HG03066 (cell line): Measurements from ENCODE around the gene TLR3.
A peak's percentile ranks its signal among the peaks of the same experiment; 100 is the strongest.
"Not testable (repeated sequence)": the region's sequence is repeated elsewhere in the genome, so short reads cannot be mapped to it uniquely, and the experiment has no call there.

Experiments used
- ATAC-seq: cut with Tn5 transposase; IDR thresholded peaks from one replicate; pipeline ENCODE4 v1.9.1; 2021; ENCODE audit warnings: low read depth; ENCODE audit not compliant: unreplicated experiment

TLR3 gene

DNA sequence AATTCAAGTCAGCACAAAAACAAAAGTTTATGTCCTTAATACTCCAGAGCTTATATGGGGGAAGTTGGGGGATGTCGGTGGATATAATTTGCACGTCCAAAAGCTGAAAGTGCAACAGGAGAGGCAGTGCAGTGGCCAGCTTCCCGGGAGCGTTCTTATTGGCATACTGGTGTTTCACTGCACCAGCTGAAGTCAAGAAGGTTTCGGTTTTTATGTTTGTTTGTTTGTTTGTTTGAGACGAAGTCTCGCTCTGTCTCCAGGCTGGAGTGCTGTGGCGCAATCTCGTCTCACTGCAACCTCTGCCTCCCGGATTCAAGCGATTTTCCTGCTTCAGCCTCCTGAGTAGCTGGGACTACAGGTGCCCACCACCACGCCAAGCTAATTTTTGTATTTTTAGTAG, 28.6 kb upstream of the TLR3 start:
- ATAC-seq, result no peak

DNA sequence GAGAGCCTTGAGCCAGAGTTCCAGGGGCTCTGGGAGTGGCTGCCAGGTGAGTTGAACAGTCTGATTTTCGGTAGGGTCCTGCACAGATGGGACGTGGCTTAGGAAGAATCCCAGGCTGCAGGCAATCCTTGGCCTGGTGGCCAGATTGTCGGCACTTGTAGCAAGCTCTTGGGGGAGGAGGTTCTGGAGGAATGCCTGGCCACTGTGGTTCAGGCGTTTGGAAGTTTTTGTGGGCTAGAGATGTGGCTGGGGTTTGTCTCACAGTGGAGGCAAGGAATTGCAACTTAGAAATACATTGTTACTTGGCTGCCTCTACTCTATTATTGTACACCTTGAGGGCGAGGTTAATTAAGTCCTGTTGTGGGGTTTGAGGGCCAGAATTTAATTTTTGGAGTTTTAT, 21.5 kb upstream of the TLR3 start:
- not testable (repeated sequence) for ATAC-seq

DNA sequence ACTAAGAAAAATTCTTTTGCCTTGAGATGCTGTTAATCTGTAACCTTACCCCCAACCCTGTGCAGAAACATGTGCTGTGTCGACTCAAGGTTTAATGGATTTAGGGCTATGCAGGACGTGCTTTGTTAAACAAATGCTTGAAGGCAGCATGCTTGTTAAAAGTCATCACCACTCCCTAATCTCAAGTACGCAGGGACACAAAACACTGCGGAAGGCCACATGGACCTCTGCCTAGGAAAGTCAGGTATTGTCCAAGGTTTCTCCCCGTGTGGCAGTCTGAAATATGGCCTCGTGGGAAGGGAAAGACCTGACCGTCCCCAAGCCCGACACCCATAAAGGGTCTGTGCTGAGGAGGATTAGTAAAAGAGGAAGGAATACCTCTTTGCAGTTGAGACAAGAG, 18.8 kb upstream of the TLR3 start:
- ATAC-seq, result not testable (repeated sequence)

DNA sequence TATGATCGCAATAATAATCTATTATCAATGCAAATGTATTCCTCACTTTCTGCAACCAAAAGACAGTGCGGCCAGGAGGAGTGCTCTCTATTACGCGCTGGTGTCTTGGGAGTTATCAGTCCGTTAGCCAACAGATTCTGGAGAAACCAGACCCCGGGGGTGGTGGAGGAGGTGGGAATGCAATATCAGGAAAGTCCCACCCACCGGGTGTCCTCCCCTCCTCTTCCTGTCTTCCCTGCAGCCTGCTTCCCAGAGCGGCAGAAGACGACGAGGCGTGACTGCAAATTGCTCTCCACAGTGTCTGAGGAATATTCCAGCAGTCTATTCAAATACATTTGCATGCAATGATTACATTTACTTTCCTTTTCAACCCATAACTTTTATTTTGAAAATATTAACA, 17.9 kb upstream of the TLR3 start:
- no peak for ATAC-seq

DNA sequence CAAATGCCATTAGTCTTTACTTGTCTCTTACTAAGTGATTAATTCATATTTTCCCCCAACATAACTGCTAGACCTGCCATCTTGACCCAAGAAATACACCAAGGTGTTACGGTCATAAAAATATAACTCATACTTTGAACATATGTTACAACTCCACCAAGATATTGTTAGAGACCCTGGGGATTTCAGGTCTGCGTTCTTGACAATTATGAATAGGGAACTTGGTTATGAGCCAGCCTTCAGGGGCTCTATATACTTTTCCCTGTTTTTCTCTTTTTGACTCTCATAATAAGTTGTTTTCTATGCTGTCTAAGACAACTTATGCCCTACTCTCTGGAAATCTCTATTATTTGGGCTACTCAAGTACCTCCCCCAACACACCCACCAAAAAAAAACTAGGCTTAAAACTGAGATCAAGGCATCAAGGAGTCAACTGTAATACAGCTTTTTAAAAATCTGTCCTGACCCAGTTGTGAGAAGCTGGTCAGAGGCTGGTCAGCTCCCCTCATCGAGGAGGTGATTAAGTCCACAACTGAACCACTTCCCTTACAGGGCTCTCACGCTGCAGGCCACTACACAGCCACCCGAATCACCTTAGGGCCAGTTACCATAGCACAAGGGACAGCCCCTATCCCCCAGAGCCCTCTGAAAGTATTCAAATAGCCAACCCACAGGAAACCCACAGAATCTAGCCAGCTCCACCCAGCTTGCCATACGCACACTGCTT, 10.5 kb upstream of the TLR3 start:
- ATAC-seq, result peak; percentile 100

DNA sequence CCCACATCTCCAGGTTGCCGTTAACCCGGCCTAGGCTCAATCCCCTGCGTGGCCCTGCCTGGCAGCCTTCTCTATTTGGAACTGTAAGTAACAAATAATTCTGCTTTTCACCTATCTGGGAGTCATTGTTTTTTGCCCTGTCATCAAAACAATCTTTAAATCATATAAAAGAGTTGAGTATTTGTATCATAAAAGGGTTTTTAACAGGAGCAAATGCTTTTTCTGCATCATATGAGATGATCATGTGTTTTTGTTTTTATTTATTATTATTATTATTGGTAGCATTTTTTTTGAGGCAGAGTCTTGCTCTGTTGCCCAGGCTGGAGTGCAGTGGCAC, 10.0 kb upstream of the TLR3 start:
- no peak for ATAC-seq

DNA sequence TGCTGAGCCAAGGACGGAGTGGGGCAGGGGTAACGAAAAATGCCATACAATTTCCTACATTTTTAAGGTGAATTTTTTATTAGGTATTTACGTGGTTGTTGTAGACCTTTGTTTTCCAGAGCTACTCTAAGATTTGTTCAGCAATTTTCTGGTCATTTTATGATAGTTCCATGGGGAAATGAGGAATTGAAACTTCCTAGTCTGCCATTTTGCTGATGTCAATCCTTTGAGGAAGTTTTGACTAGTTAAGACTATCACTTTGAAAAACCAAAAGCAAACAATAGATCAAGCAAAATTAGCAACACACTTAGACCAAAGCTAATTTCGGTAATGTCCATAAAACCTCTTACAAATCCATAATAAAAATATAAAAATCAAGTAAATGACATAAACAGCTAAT, 7.0 kb upstream of the TLR3 start:
- ATAC-seq, result no peak

DNA sequence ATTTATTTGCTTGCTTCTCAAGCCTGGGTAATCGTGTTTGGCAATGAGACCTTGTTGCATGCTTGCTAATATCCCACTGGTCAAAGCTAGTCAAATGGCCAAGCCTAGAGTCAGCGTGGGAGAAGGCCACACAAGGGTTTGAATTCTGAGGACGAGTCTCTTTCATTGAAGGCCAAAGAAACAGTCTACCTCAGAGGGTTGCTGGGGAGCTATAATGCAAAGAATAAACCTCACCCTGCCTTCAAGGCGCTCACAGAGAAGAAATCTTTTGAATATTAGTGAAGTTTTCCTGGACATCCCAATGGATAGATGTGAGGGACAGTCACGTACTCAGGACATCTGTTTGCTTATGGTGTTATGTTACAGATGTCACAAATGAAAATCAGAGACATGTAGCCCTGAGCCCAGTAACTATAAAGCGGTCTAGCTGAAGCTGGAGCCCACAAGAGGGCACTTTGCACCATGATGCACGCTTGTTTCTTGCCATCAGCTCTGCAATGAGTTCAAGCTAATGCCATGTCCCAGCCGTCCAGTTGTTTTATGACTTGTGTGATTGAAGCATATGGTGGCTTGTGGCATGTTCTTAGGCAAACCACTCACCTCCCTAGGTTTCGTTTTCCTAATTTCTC, 1.1 kb upstream of the TLR3 start:
- ATAC-seq, result peak; percentile 93

DNA sequence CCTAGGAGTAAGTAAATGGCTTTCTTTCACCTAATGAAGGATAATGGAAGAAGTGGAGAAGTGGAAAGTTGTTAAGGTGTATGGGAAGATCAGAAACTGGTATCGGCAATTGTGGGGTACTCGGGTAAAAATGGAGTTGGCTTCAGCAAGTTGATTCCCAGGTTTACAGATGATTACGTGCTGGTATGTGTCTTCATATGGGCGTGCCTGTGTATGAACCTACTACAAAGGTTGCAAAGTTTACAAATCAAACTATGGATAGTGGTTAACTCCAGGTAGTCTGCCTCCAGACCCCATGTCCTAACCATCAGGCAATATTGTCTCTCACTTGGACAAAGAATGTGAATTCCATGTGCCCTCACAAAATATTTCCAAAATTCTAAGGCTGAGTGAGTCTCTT, 773 bp downstream of the TLR3 start:
- ATAC-seq, result no peak

DNA sequence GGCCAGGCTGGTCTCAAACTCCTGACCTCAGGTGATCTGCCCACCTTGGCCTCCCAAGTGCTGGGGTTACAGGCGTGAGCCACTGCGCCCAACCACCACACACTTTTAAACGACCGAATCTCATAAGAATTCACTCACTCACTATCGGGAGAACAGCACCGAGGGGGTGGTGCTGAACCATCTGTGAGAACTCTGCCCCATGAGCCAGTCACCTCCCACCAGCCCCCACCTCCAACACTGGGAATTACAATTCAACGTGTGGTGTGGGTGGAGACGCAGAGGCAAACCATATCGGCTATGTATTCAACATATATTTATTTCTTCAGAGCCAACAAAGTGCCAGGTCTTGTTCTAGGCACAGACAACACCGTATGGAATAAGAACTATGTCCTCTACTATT, 3.6 kb downstream of the TLR3 start:
- ATAC-seq, result no peak

DNA sequence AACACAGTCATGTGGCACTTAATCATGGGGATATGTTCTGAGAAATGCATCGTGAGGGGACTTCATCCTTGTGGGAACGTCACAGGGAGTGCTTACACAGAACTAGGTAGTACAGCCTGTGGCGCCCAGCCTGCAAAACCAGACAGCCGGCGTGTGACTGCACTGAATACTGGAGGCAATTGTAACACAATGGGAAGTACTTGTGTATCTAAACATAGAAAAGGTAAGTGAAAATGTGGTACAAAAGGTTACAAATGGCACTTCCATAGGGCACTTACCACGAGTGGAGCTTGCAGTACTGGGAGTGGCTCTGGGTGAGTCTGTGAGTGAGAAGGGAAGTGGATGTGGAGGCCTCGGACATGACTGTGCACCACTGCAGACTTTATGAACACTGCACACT, 5.2 kb downstream of the TLR3 start:
- ATAC-seq, result no peak

DNA sequence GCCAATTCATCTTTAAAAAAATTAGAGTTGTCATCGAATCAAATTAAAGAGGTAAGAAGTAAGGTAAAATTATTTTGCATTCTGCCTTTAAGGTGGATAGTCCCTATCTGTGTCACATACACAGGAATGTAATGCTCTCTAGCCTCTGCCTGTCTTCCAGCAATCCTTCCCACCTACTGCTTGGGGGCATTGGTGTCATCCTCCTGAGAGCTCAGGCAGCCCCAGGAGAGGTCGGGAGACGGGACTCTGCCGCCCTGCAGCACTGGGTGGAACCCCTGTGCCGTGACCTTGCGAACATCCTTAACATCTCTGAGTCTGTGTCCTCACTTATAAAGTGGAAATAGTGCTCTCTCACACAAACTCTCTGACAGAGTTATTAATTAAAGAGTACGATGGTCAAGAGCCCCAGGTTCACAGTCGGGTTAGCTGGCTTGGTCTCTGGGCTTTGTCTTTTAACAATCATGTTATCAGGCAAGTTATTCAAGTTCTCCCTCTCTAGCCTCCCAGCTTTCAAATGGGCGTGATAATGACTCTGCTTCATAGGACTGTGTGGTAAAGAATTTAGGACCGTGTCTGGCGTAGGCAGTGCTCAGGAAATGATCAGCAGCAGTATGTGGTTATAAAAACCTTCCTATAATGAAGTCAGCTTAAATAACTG, 10.2 kb downstream of the TLR3 start:
- no peak for ATAC-seq

DNA sequence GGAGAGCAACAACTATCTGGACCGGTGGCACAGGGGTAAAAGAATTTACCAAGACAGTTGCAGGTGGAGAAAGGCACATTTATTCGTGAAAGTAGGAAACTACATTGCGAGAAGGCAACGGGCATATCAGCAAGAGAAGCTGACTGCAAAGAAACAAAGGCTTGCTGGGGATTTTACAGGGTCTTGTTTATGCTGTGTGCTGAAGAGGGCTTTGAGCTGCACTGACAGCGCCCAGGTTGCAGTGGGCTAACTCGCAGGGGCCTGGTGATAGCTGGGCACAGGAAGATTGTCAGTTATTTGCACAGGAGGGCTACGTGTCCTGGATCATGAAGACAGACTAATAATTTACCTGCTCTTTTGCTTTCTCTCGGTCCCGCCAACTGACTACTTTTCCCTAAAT, 10.7 kb downstream of the TLR3 start:
- no peak for ATAC-seq

DNA sequence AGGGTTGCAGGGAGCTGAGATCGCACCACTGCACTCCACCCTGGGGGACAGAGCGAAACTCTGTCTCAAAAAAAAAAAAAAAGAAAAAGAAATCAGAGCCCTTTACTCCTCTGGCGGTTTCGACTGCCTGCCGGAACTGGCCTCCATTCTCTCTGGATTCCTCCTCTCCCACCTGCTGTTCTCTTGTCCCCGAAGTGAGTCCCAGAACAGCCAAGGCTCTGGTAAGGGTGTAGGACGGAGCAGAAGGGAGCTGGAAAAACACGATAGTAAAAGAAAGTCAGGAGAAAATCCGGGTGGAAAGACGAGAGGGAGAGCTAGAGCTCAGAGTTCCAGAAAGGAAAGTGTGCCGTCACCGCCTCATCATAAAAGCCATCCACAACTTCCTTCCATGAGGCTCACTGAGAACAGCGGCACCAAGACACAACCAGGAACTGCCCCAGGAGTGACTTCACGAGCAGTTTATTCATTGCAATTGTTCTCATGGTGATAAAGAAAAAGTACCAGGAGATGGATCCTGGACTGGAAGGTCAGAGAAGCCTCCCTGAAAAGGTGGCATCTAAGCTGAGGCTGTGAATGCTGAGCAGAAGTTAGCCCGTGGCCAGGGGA, 12.3 kb downstream of the TLR3 start:
- no peak for ATAC-seq

DNA sequence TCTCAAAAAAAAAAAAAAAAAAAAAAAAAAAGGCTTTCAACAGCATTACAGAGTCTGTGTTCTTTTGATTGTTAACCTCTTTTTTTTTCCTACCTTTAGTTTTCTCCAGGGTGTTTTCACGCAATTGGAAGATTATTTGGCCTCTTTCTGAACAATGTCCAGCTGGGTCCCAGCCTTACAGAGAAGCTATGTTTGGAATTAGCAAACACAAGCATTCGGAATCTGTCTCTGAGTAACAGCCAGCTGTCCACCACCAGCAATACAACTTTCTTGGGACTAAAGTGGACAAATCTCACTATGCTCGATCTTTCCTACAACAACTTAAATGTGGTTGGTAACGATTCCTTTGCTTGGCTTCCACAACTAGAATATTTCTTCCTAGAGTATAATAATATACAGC, 13.3 kb downstream of the TLR3 start:
- ATAC-seq, result no peak

DNA sequence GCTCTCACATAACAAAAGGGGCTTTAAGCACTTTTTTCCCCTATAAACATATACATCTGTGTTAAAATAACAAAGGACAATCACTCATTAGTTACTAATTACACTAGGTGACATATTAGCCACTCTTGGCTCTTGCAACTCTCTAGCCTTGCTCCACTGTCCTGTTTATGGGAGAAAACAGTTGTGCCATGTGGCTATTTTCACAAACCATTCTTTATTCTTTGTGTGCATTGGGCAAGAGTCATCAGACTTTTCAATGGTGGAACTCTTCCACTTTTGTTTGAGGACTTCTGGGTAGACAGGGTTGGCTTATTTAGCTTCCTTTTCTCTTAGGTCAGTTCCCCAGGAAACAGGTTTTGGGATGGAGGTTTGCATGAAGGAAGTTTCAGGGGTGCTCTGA, 19.6 kb downstream of the TLR3 start:
- ATAC-seq, result no peak

DNA sequence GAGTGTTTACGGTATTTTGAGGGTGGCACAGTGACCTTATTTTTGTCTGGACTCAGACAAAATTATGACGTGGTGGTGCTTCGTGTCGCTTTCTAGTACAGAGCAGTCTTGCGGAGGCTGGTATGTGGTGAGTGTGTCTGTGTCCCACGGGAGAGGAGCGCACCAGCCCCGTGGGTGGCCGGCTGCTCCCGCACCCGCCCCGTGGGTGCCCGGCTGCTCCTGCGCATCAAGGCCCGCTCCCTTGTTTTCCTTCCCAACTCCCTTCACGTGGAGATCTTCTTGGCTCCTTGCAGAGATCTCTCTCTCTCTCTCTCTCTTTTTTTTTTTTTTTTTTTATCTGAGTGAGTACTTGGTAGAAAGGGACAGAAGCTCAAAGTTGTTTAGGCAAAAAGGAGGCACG, 23.3 kb downstream of the TLR3 start:
- no peak for ATAC-seq

DNA sequence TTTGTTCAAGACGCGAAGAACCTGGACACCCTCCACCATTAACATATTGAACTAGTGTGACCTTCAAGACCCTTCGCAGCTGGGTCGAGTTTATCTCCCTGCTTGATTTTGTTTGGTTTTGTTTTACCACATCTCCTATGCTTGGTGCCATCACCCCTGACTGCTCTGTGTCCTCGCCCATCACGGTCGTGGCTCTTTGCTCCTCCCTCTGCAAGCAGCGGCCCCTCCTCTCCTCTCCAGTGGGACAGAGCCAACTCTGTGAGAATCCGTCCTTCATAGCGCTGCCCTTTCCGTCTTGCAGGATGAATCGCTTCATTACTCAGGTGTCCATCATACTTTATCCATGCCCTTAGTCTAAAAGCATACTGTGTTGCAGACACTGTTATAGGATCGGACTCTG, 26.4 kb downstream of the TLR3 start:
- no peak for ATAC-seq

DNA sequence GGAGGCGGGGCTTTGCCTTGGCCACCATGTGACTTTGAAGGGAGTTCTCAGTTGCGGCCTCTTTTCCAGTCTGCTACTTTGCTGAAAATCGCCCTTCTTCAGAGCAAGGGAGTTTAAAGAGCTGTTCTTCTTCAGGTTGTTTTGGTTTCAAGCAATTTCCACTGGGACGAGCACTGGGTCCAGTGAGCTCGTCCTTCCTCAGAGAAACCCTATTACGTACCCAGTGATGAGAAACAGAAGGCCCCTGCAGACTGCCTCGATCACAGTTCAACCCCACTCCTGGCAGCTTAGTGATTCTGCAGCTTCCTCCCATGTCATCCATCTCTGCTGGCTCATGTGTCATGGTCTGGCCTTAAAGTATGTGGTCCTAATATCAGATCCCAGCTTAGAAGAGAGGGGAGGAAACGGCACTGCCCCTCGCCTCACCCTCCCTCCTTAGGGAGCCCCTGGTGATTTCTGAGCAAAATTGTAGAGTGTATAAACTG, 27.8 kb downstream of the TLR3 start:
- no peak for ATAC-seq

DNA sequence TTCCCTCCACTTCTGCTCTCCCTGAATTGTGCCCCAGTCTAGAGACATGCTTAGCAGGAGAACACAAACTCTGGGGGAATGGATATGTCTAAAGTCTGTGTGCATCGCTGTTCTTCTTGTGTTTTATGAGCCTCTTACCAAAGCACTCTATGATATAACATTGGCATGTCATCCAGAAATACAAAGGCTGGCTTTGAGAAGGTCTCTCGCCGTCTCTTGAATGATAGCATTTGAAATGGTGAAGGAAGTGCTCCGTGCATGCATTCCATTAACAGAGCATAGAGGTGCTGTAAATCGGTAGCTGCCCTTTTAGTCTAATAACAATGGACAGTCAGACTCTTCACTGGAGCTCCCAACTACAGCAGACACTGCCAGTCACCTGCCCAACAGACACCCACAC, 28.4 kb downstream of the TLR3 start:
- ATAC-seq, result no peak

DNA sequence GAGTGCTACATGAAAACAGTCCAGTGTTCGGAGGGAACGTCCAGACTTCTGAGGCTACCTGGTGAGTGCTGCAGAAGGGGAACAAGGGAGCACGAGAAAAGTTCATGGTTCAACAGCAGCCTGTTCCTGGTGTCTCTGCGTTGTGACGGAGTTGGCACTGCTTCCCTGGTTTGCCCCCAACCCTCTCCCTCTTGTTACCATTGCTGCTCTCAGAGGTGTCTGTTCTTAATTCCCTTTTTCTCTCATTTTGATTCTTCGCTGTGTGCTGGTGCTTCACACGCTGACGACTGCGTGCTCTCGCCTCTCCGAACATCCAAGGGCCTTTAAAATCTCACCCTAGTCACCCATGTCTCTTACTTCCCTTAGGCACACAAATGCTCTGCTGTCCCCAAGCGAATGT, 34.0 kb downstream of the TLR3 start:
- no peak for ATAC-seq
